Stimulated activated CD8-positive, alpha-beta memory T cell treated with anti-CD3 and anti-CD28 coated beads, Interleukin-15, amount 100 ng/mL, for 4 hours (primary cell): ENCODE data around the gene CSH2.

ENCODE experiments used
- DNase-seq, 2 donors: peaks; one replicate each; pipeline ENCODE4 v3.0.0-alpha.2; 2020; ENCODE audit warnings: low read depth in 2 of 2

Gene CSH2

DNA sequence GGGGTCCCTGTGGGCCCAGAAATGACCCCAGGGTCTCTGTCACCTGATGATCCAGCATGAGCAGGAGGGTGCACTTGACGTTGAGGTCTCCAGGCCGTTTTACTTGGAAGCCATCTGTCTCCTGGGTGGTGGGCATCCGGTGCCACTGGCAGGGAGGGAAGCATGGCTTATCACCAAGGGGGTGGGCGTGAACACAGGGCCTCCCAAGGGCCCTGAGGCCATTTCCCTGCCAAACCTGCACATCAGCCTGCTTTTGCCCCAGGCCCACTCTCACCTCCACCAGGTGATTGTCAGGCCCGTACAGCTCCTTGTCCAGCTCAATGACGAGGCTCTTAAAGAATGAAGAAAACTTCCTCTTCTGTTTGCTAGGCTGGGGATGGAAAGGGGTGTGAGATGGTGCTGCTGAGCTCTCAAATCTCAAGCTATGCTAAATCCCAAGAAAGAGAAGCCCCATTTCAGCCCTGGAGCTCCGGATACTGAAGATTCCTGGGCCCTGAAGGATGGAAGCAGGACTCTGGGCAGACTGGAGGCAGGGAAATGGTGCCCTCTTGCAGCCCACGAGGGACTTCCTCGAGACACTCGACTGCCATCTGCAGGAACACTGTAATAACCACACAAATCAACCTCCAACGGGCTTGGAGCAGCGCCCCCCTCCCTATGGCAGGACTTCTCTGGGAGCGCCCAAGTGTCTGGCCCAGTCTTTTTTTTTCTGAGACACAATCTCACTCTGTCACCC is 38.9 kb downstream of the CSH2 start:
- peak in 1 of 2 donors; percentile 24 for DNase-seq

DNA sequence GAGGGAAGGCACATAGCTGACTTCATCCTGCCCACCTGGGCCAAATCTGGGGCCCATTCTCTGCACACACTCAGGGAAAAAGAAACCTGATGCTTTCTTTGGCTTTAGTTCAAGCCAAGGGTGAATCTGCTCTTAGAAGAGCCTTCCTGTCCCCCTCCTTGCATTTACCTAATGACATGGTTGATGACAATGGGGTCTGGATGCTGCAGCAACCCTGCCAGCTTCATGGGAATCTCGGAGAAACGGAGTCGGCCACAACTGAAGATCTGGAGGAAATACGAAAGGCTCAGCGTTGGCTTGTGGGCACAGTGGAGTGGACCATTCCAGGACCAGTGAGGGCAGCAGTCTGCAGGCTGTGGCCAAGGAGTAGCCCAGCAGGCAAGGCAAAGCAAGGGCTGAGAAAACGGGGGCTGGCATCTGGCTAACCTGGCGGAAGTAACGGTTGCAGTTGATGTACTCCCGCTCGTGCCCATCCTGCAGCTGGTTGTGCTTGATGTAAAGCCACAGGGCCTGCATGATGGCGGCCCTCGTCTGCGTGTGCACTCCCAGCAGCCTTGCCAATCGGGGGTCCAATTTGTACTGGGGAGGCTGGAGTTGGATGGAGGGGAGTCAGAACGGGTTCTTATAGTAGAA is 39.6 kb downstream of the CSH2 start:
- DNase-seq = no peak

DNA sequence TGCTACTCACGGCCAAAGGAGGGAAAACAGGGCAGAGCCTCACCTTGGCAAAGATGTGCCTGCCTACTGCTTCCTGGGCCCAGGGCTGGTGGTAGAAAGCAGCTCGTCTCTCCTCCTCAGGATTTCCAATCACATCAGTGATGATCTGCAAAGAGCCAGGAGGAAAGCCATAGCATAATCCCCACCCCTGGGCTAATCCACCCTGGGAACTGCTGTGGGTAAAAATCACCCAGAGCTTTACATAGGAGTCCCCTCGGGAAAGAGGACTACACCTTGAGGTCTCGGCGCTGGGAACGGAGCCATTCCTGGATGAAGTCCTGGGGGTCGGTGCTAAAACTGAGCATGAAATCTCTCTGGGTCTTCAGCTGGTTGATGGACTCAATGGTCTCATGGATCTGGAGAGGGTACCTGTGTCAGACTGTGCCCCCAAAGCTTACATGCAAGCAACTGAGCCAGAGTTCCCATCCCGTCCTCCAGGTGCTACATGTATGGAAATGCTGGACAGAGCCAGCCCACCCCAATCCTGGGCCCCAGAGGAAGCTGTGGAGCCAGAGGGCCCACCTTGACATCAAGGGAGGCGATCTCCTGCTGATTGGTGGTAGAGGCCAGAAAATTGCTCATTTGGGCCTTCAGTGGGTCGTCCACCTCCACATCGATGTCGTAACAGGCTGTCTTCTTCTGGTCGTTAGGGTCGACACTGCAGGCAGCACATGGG is 40.3 kb downstream of the CSH2 start:
- no peak for DNase-seq

DNA sequence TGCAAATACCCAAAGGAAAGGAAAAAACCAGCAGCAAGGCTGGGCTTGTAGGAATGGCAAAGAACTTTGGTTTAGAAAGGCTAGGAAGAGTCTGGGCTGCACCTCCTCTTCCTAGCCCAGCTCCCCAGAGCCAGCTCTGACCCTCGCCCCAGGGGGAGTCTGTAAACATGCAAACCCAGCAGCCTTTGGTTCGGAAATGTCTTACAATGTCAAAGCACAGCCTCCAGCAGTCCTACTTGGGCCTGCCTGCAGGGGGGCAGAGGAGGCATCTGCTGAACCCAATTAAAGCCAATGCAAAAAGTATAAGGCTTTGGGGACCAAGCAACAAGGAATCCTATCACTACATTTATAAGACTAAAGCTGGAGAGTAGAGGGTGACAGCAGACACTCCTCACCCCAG is 41.0 kb downstream of the CSH2 start:
- DNase-seq = no peak

DNA sequence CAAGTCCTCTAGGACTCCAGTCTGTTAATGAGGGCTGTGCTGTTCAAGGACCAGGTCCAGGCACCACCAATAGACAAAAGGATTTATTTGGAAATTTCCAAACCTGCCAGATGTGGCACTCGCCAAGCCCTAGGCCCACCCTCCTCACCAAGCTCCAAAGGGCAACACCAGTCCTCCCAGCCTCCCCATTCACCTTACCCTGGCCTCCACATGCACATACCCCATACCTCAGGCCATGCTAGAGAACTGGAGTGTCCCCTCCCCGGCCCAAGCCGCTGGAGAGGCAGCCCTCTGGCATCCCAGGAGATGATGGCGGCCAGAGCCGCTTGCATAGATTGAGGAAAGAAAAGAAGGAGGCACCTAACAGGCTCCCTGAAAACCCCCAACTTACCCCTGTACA is 41.5 kb downstream of the CSH2 start:
- DNase-seq = no peak

DNA sequence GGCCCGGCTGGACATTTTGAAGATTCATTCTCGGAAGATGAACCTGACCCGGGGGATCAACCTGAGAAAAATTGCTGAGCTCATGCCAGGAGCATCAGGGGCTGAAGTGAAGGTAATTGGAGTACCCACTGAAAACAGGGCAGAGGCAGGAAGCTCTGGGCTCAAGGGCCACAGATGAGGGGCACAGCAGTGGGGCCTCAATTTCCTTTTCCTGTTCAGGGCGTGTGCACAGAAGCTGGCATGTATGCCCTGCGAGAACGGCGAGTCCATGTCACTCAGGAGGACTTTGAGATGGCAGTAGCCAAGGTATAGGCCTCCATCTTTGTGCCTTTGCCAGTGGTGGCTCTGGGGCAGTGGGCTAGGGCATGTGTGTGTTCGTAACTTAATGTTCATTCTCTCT is 42.0 kb downstream of the CSH2 start:
- no peak for DNase-seq

DNA sequence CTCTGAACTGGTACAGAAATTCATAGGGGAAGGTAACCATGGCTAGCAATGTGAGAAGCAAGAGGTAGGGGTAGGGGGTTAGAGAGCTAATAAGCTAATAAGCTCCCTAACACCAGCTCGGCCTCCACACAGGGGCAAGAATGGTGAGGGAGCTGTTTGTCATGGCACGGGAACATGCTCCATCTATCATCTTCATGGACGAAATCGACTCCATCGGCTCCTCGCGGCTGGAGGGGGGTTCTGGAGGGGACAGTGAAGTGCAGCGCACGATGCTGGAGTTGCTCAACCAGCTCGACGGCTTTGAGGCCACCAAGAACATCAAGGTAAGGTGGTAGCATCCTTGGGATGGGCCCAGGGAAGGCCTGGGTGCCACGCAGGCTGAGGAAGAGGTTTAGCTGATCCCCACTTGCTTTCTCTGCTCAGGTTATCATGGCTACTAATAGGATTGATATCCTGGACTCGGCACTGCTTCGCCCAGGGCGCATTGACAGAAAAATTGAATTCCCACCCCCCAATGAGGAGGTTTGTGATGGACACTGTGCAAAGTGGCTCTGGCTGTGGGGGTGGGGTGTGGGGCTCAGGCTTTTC is 42.5 kb downstream of the CSH2 start:
- DNase-seq = no peak

DNA sequence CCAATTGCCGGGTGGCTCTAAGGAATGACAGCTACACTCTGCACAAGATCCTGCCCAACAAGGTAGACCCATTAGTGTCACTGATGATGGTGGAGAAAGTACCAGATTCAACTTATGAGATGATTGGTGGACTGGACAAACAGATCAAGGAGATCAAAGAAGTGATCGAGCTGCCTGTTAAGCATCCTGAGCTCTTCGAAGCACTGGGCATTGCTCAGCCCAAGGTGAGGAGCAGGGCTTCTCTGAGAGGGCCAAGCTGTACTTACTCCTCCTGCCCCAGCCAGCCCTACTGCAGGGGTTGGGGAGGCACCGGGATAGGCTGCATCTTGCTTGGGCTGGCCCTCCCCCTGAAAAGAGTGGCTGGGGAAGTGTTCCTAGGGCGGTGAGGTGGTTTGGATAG is 43.2 kb downstream of the CSH2 start:
- DNase-seq = no peak

DNA sequence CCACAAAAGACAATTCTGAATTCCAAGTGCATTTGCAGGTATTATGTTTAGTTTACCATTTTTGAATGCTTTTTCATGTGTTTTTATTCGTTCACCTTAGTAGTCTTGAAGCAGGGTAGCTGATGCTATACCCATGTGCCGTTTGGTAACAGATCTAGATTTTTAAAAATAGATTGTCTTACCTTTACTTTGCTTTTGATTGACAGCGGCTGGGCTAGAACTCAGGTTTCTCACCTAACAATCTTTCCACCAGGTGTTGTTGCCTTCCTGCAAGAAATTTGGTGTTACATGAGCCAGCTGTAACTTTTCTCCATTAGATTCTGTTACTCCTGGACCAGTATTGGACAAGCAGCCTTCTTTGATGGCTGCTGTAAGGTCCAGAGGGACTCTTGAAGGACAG is 44.5 kb downstream of the CSH2 start:
- no peak for DNase-seq

DNA sequence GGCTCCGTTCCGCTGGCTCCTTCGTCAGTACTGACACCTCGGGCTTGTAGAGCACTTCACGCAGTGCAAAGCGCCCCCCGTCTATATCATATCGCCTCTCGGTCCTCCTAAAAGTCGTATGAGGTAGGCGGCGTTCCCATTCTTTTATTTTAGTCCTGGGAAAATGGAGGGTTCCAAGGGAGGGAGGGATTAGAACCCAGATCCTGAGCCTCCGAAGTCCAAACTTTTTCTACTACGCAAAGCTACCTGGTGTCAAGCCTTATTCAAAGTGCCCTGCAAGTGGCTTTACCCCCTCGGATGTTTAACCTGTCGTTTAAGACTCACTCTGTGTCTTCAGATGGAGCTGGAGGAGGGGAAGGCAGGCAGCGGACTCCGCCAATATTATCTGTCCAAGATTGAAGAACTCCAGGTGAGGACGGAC is 45.7 kb downstream of the CSH2 start:
- DNase-seq = no peak

DNA sequence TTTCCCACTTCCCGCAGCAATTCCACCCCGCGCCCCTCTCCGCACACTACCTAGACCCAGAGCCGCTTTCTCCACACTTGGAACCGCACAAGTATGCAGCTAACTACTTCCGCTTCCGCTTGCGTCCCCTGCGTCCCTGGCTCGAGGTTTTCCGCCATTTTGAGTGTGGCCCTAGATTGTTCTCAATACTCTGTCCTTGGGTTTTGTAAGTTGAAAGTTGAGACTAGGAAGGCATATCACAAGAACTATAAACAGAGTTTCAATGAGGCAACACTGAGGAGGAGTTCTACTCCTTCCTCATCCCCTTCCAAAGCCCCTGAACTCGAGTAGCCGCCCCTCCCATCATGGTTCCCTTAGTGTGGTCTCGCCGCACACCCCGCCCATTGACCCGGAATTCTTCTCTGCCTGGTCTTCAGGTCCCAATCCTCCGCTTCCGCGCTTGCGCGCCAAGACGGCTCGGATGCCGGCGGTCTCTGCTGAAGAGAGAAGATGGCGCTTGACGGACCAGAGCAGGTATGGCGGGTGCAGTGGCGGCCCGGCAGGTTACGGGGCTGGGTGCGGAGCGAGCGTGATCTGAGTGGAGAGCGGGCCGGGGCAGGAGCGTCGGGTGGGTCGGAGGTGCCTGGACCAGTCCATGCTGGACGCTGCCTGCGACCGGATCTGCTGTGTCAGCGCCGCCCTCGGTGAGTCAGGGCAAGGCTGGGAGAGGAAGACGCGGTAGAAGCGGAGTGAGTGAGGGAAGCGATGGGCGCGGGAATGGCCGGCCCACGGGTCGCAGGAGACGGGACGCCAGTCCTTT is 46.3 kb downstream of the CSH2 start, which contains the start of the genes FTSJ3 and PSMC5:
Gene FTSJ3 (minus strand): TSS at position 662 of the 799 bp plus-strand sequence. CDS start 761 bp downstream, outside the sequence.
Gene PSMC5 (plus strand): TSS at position 430 of the 799 bp plus-strand sequence. CDS start 60 bp downstream, at position 490.
- peak; percentile 89 to 94 for DNase-seq

DNA sequence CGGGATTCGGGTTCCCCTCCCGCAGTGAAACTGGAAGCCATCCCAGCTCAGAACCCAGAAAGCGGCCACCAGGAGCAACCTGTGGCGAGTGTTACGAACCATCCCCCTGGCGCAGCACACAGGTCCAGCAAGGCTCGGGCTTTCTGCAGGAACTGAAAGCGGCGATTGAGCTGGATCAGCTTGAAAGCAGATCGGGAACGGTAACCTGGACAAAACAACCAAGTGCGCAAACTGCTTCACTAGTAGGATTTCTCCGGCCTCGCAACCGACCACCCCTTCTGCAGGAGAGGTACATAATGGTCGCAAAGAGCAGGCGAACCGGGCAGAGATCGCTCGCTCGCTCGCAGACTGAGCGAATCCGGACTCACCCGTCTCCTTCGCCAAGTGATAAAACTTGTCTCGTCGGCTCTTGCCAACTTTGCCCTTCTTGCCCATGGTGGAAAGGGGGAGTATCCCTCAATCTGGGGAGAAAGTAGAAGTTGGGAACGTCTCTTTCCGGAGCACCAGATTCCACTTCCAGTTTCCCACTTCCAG is 46.9 kb downstream of the CSH2 start:
- DNase-seq = no peak

DNA sequence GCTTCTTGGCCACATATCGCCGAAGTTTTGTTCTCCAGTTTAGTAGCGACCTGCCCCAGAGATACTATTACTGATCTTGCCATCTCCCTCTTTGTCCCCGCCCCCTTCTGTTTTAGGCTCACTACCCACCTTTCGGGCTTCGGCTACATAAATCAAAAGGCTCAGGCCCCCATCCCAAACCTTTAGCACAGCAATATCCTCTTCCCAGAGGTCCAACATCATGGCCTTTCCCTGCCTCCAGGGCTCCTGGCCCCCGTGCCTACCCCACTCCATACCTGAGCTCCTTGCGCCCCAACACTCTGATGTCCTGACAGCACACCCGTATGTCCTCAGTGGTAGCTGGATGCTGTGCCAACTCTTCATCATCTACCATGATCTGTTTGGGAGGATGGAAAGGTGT is 49.1 kb downstream of the CSH2 start:
- no peak for DNase-seq

DNA sequence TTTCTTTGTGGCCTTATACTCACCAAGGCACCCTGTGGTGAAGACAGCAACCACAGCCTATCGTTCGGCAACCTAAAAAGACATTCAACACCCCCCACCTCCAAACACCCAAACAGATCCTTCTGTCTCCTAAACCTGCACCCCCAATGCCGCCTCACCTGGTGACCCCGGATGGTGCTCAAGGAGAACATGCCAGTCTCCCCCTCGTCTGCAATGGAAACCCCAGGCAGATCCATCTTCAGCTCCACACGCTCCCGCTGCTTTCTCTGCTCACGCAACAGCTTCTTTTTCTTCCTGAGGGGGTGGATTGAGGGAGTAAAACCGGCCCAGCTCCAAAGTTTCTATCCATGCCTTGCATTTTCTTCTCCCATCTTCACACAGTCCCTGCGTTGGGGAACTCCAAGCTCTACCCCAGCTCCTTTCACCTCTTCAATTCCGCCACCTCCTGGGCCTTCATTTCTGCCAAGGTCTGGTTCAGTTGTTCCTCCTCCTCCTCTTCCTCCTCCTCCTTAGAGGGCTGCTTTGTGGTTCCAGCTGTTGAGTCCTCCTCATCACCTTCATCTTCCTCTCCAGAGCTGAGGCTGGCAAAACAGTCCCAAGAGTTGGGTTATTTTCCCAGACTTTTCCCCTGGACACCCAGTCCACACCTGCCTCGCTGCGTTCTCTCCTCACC is 49.7 kb downstream of the CSH2 start:
- no peak for DNase-seq

DNA sequence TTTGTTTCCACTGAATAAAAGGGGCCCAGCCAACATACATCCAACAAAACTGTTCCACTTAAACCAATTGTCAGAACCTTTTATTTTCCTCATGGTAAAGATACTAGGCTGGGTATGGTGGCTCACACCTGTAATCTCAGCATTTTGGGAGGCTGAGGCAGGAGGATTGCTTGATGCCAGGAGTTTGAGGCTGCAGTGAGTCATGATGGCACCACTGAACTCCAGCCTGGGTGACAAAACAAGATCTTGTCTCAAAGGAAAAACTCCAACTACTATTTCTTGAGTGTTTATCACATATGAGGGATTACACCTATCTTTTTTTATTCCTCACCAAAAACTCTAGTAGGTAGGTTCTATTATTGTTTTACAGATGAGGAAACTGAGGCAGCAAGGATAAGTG is 50.9 kb downstream of the CSH2 start:
- DNase-seq = no peak
